Measurements from ENCODE around the gene THADA.
A peak's percentile ranks its signal among the peaks of the same experiment; 100 is the strongest.

Gene THADA

DNA sequence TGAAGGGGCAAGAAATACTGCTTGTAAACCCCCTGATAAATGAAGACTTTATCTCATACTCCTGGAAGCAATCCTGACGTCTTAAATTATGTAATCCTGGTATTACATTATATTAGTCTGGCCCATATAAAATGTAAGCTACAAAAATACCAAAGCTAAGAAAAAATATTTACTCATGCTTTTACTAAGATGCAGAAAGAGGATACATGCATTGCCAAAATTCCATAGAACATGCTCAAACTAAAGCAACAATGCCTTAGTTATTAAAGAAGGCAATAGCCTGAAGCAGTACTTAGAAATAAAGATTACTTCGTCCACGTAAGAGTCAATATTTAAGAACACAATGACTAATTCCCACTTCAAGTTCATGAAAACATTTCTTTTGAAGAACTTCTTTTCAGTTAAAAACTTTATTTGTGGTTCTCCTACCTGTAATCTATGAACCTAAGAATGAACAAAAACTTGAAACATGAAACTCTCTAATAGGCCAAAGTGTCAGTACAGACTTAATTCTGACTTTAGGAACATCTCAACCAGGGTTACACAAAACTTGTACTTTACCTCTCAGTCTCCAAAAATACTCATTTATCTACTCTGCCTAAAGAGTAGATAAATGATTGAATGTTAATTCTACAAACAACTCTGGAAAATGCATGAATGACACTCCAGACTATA lies 117.3 kb downstream of the THADA start:
- no peak for TF ChIP-seq CTCF (conservative IDR thresholded peaks at IDR 0.05; ENCODE audit: low read length)
- peak; percentile 37 for DNase-seq (ENCODE audit: low read depth)
- no peak overlapping the region for H3K4me3 ChIP-seq (ENCODE audit: low read length)

- no peak for DNase-seq (ENCODE audit: low read depth)
- H3K4me3 ChIP-seq (ENCODE audit: low read length) = no peak overlapping the region
- TF ChIP-seq CTCF (conservative IDR thresholded peaks at IDR 0.05; ENCODE audit: low read length) = no peak
Measured at GRCh38 chr2:43475922-43476321, 119.9 kb downstream of the THADA start.

DNA sequence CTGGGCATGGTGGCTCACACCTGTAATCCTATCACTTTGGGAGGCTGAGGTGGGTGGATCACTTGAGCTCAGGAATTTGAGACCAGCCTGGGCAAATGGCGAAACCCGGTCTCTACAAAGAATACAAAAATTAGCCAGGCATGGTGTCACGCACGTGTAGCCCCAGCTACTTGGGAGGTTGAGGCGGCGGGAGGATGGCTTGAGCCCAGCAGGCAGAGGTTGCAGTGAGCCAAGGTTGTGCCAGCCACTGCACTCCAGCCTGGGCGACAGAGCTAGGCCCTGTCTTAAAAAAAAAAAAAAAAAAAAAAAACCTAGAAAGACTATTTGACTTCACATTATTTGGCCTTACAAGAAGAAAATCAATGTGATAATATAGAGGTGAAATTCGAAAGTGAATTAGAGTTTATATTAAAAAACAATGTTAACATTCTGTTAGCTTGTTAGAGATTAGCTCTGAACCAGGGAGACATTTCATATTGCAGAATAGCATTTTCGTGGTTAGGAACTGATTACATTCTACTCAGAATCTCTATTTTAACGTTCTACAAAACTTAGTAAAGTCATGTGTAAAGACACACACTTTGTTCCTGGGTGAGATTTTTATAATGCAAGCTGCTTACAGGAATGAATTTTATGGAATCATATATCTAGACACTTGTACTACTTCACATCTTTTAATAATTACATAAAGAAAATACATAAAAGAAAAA lies 120.5 kb downstream of the THADA start:
- no peak for DNase-seq (ENCODE audit: low read depth)
- no peak overlapping the region for H3K4me3 ChIP-seq (ENCODE audit: low read length)
- no peak for TF ChIP-seq CTCF (conservative IDR thresholded peaks at IDR 0.05; ENCODE audit: low read length)

GRCh38 chr2:43474273-43474672 lies 121.6 kb downstream of the THADA start:
- H3K4me3 ChIP-seq (ENCODE audit: low read length) = no peak overlapping the region
- TF ChIP-seq CTCF (conservative IDR thresholded peaks at IDR 0.05; ENCODE audit: low read length) = no peak
- no peak for DNase-seq (ENCODE audit: low read depth)

- no peak for DNase-seq (ENCODE audit: low read depth)
- H3K4me3 ChIP-seq (ENCODE audit: low read length) = no peak overlapping the region
- TF ChIP-seq CTCF (conservative IDR thresholded peaks at IDR 0.05; ENCODE audit: low read length) = no peak
Measured at GRCh38 chr2:43473767-43474166, 122.1 kb downstream of the THADA start.

DNA sequence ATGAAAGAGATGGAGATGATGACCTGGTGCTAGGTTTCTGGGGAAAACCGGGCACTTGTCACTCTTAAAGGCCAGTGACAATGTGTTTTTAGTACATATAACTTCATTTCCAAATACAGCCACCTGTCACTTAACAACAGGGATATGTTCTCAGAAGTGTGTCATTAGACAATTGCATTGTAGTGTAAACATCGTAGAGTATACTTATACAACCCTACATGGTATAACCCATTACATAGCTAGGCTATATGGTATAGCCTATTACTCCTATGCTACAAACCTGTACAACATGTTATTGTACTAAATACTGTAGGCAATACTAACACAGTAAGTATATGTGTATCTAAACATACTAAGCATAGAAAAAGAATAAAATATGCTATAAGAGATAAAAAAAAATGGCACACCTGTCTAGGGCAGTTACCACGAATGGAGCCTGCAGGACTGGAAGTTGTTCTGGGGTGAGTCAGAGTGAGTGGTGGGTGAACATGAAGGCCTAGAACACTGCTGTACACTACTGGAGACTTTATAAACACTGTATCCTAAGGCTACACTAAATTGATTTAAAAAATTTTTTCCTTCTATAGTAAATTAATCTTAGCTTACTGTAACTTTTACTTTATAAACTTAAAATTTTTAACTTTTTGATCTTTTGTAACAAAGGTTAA lies 123.2 kb downstream of the THADA start:
- DNase-seq (ENCODE audit: low read depth) = no peak
- H3K4me3 ChIP-seq (ENCODE audit: low read length) = no peak overlapping the region
- no peak for TF ChIP-seq CTCF (conservative IDR thresholded peaks at IDR 0.05; ENCODE audit: low read length)

Data from AG10803 (cell line).